Epithelial cell of esophagus (primary cell): ENCODE results near the gene OBSL1.

ENCODE experiments used
- DNase-seq: peaks from one replicate; pipeline ENCODE4 v3.0.0; 2010; ENCODE audit warnings: low read depth
- H3K4me3 ChIP-seq: 2 replicates; pipeline ENCODE4 v1.5.1; 2011; ENCODE audit warnings: mild to moderate bottlenecking, low read length, control low read depth
- TF ChIP-seq, protein P1 (sequence below): IDR thresholded peaks from 2 replicates; pipeline ENCODE4 v1.5.1; 2011; ENCODE audit warnings: low read depth, mild to moderate bottlenecking, low read length, control low read depth, inconsistent platforms; ENCODE audit not compliant: insufficient read depth; ENCODE audit errors: missing control alignments

OBSL1 gene

GRCh38 chr2:219538956-219539788 is 32.2 kb downstream of the OBSL1 start:
- TF ChIP-seq, protein P1, sequence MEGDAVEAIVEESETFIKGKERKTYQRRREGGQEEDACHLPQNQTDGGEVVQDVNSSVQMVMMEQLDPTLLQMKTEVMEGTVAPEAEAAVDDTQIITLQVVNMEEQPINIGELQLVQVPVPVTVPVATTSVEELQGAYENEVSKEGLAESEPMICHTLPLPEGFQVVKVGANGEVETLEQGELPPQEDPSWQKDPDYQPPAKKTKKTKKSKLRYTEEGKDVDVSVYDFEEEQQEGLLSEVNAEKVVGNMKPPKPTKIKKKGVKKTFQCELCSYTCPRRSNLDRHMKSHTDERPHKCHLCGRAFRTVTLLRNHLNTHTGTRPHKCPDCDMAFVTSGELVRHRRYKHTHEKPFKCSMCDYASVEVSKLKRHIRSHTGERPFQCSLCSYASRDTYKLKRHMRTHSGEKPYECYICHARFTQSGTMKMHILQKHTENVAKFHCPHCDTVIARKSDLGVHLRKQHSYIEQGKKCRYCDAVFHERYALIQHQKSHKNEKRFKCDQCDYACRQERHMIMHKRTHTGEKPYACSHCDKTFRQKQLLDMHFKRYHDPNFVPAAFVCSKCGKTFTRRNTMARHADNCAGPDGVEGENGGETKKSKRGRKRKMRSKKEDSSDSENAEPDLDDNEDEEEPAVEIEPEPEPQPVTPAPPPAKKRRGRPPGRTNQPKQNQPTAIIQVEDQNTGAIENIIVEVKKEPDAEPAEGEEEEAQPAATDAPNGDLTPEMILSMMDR, result no peak
- H3K4me3 ChIP-seq, result no peak overlapping the region
- no peak for DNase-seq

DNA sequence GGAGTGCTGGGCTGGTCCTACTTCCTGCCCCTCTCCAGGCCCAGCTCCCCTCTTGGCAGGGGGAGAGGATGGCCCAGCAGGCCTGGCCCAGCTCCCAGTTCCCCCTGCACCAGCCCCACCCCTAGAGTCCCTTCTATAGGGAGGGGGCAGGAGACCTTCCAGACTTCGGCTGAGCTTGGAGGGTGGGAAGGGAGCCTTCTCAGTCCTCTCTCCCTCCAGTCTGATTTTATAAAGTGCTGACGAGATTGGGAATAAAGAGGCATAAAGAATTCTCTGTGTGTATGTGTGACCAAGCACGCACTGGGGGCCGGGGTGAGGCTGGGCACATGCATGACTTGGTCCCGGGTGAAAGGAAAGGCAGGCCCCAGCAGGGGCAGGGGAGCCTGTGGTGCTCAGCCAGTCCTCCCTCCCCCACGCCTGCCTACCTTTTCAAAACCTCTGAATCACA is 32.8 kb downstream of the OBSL1 start:
- DNase-seq, result peak; percentile 37
- TF ChIP-seq, protein P1, result no peak
- no peak overlapping the region for H3K4me3 ChIP-seq

GRCh38 chr2:219537657-219538488 is 33.5 kb downstream of the OBSL1 start:
- no peak overlapping the region for H3K4me3 ChIP-seq
- DNase-seq, result no peak
- TF ChIP-seq, protein P1, result peak; percentile 11

DNA sequence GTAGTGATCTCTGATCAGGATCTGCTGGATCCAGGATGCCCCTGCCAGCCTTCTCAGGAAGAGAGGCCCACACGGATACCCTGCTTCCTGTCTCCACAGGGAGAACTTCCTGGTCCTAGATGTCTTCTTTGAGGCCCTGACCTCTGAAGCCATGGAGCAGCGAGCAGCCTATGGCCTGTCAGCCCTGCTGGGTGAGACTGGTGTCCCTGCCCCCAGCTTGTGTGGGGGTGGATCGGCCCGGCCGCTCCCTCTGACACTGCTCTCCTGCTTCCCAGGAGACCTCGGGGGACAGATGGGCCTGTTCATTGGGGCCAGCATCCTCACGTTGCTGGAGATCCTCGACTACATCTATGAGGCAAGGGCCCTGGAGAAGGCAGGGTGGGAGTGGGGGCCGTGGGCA is 34.4 kb downstream of the OBSL1 start:
- TF ChIP-seq, protein P1, result no peak
- no peak for DNase-seq

DNA sequence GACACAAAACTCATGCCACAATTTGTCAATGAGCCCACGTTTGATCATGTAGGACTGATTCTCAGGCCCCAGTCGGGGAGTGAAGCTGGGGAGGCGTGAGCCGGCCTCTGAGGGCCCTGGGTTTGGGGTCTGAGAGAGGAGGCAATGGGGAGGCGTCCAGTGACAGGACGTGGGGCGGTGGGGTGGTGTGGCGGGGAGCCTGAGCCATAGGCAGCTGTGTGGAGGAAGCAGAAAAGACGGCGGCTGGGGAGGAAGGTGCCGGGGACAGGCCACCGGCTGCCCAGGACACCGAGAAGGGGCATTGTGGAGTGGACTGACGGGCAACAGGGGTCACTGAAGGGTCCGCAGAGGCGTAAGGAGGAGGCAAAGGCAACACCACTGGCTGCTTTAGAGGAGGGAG is 34.9 kb downstream of the OBSL1 start:
- no peak for DNase-seq
- H3K4me3 ChIP-seq, result no peak overlapping the region
- TF ChIP-seq, protein P1, result no peak

More for the DNA sequence above, 34.4 kb downstream of the OBSL1 start:
- no peak overlapping the region for H3K4me3 ChIP-seq

DNA sequence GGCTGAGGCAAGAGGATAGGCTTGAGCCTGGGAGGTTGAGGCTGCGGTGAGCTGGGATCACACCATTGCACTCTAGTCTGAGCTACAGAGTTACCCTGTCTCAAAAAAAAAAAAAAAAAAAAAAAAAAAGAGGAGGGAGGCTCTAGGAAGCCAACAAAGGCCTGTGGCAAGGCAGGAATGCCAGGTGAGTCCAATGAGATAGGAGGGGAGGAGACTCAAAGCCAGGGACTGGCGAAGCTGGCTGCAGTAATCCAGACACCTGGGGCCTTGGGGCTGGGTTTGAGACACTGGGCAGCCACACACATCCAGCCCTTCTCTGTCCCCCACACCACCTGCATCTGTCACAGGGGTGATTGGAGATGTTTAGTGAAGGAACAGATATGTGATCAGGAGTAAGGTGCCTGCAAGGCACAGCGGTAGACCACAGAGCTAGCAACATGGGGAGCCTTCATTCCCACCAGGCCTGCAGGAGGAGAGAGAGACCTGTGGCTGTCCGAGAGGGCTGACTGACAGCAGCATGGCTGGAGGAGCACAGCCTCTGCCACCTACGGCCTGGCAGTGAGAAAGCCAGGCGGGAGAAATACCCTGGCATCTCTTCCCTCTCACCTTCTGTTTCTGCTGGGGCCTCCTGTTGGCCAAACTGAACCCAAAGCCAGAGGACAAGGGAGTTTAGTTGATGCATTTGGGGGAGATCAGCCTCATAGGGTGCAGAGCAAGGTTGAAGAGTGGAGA is 37.2 kb downstream of the OBSL1 start:
- TF ChIP-seq, protein P1, result no peak
- DNase-seq, result peak; percentile 52
- H3K4me3 ChIP-seq, result no peak overlapping the region
